Measurements from ENCODE around the gene ZNF385A.

ZNF385A gene

GRCh38 chr12:54321363-54321762 is 63.2 kb downstream of the ZNF385A start:
- DNase-seq (ENCODE audit: low spot score in 2 of 2) (no peak), ATAC-seq (no peak)

More at GRCh38 chr12:54321363-54321762, 63.2 kb downstream of the ZNF385A start:
- Mint-ChIP-seq H3K36me3 (peaks cover 13% of the 10 kb centered on the region), H3K4me3 (no peak overlapping the region), H3K27ac (no peak overlapping the region), H3K4me1 (peaks cover 12% of the 10 kb centered on the region), H3K9me3 (no peaks in the 10 kb centered on the region)
